NCI-H748 treated with DMSO at 0.1 percent for 48 hours (cell line): Measurements from ENCODE around the gene ARL17B.
"Not testable (repeated sequence)": the region's sequence is repeated elsewhere in the genome, so short reads cannot be mapped to it uniquely, and the experiment has no call there.

ENCODE experiments used
- DNase-seq: peaks from one replicate; lab custom pipeline; 2025; lab: John Stamatoyannopoulos, UW

Gene ARL17B

DNA sequence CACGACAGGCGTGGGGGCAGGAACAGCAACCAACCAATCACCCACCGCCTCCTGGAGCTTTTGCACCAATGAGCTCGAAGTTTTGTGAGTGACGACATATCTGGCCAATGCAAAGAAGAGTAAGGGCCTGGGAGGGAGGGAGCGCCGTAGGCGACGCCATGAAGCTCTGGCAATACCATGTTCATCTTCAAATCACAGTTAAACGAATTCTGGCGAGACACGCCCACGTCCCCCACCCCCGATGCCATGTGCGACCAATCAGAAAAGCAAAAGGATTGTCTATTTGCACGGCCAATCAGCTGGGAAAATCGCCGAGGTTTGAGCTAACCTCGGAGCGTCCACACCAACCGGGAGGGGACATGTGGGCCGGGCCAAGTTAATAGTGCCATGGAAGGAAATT, at the start of gene ARL17B:
ARL17B (minus strand) TSS at position 12 of the 400 bp plus-strand sequence. CDS start 3,369 bp downstream, outside the sequence.
- not testable (repeated sequence) for DNase-seq

DNA sequence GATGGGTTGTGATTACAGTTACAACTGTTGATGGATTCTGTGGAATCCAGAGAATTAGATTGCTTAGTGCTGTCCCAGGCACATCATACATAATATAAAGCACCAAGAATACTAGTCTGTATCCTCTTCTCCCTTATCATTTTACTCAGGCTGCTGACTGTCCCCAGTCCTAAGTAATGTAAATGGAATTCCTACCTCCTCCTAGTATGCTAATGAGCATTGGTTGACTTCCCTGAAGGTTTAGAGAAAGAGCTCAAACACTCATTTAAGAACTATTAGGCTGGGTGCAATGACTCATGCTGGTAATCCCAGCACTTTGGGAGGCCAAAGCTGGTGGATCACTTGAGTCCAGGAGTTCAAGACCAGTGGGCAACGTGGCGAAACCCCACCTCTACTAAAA, 48.3 kb upstream of the ARL17B start:
- not testable (repeated sequence) for DNase-seq

DNA sequence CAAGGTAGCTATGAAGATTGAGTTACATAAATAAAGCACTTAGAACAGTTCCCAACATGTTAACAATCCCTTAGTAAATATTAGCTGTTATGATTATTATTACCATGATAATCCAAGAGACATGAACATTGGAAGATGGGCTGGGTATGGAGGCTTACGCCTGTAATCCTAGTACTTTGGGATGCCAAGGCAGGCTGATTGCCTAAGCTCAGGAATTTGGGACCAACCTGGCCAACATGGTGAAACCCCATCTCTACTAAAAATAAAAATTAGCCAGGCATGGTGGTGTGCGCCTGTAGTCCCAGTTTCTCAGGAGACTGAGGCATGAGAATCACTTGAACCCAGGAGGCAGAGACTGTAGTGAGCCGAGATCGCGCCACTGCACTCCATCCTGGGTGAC, 45.6 kb upstream of the ARL17B start:
- DNase-seq, result not testable (repeated sequence)

DNA sequence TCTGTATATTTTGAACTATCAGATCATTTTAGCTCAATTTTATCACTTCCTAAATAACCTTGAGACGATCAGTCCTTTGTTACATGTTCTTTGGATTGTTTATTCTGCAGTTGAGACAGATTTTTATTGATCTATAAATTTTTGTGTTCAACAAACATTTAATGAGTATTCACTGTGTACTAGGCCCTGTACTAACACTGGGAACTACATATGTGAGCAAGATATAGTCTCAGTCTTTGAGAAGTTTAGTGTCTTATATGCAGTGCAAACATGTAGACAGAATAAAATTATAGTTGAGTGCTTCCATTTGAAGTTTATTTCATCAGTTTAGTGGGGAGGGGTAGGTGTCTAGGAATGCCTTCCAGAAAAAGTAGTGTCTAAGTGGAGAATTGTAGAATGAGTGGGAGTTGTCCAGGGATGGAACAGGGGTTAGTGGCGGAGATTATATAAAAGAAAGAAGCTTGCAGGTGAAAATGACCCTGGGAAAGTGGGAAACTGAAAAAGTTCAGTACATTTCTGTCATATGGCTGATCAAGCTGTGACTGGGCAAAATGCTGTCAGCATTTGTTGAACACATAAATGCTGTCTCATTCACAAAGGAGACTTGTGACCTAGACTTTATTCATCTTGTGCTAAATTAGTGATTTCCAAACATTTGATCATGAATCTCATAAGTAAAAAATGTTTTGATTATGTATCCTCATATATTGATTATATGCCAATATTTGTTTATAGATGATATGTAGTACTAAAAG, 39.6 kb upstream of the ARL17B start:
- not testable (repeated sequence) for DNase-seq

DNA sequence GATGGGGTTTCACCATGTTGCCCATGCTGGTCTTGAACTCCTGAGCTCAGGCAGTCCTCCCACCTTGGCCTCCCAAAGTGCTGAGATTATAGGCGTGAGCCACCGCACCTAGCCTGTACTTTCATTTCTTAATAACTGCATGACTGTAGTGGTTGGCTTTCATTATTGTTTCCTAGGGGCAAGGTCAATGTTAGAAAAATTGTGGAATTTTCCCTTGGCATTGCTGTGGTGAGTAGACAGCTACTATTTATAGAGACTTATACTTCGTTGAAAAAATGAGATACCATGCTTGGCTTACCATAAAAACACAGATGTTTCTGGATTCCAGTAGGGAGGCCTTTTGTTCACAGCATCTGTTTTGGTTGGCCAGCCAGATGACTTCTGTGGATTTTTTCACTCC, 39.0 kb upstream of the ARL17B start:
- not testable (repeated sequence) for DNase-seq

DNA sequence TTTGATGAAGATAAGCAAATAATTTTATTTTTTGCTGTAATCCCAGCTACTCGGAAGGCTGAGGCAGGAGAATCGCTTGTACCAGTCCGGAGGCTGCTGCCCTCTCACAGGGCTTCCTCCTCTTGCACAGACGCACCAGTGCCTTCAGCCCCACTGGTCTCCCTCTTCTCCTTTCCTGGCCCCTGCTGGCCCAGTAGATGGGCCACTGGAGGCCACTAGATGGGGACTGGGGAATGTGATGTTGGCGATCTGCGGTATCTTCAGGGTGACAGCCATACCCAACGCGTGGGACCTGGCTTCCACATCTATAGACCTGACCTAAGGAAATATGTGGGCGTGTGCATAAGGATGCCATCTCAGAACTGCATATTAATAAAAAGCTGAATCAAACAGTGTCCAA, 38.4 kb upstream of the ARL17B start:
- not testable (repeated sequence) for DNase-seq

DNA sequence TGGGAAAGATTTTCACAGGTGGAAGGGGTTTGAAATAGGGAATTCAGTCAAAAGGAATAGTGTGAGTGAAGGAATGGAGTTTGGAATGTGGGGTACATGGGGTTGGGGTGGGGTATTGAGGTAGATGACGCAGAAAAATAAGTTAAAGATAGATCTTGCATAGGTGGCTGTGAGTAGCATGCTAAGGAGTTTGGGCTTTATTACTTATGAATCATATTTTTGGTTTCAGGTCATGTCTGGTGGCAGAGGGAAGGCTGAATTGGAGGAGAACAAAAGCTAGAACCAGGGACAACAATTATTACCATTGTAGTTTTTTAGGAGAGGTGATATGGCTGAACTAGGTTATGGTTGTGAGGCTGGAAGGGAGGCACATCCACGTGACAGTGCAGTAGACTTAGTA, 34.7 kb upstream of the ARL17B start:
- not testable (repeated sequence) for DNase-seq

DNA sequence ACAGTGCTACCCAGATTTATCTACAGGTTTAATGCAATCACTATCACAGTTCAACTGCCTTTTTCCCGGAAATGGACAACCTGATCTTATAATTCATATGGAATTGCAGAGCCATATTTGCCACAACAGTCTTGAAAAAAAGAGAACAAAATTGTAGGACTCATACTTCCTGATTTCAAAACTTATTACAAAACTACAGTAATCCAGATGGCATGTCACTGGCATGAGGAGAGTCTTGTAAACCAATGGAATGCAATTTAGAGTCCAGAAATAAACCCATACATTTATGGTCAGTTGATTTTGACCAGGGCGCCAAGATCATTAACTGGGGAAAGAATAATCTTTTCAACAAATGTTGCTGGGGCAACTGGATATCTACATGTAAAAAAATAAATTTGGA, 32.1 kb upstream of the ARL17B start:
- not testable (repeated sequence) for DNase-seq

DNA sequence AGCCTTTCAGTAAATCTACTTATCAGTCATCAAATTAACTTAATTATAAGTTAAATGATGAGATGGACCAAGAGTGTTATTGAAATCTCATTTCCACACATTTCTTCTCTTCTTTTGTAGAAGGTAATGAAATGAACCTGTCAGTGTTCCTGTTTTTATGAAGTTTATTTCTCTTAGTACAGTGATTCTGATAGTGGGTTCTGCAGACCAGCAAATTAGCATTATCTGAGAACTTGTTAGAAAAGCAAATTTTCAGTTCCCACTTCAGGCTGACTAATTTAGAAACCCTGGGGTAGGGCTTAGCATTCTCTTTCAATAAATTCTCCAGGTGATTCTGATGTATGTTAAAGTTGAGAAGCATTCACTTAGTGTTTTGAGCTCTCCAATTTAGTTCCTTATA, 23.9 kb upstream of the ARL17B start:
- DNase-seq, result not testable (repeated sequence)

DNA sequence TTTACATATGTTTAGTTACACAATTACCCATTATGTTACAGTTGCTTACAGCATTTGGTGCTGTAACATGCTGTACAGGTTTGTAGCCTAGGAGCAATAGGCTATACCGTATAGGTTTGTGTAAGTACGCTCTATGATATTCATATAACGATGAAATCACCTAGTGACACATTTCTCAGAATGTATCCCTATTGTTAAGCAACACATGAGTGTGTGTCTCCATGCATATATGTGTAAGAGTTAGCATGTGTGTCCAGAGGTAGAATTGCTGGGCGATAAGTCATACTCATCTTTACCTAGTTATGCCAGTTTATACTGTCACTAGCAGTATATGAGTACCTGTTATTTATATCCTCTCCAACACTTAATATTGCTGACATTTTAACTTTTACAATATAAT, 21.6 kb upstream of the ARL17B start:
- DNase-seq, result not testable (repeated sequence)

DNA sequence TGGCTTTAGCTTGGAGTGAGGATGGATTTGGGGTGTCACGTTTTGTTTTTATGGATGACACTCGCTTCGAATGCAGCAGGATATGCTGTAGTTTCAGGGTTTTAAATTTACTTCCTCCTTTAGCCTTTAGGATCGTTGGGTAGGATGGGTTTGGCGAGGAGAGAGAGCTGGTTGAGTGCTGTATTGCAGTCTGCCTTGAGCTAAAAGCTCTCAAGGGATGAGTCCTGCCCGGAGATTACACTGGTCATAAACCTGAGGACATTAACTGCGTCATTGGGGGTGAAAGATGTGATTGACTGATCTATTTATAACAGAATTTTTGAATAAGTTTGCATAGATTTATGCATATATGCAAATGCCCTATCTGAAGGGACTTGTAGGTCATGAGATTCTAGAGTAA, 11.9 kb upstream of the ARL17B start:
- not testable (repeated sequence) for DNase-seq

DNA sequence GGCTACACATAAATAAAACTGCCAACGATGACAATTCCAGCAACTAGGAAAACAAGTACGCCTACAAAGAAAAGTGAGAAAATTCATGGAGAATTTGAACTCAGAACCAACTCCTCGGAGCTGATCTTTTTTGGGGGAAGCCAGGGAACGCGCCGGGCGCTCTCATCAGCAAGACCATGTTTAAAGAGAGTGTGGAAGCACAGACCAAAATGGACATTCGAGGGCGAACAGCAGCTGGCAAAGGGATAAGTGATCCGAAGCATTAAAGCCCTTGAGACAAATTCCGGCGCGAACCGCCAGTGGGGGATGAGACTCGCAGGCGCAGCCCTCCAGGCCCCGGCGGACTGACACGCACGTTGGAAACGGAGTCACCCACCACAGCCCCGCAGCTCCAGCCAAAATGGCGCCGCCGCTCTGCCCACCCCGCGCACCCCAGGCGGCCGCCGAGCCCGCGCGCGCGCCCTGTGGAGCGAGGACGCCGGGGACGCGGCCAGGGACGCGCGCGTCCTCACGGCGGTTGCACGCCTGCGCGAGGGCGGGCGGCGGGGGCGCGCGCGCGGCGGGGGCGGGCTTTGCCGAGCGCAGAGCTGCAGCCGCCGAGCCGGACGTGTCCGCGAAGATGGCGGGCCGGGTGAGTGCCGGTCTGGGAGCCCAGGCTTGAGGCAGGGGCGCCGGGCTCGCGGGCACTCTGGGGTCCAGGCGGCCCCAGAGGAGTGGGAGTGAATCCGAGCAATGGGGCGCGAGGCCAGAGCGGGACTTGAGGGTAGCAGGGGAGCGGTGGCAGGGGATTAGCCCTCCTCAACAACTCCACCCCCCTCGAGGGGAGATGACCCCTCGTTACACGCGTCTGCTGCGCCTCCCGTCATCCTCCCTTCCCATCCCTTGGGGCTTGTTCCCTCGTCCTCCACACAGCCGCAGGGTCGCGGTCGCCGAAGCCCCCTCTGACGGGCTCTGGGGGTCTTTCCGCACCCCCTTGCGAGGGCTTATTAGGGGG, 11.0 kb upstream of the ARL17B start:
- DNase-seq, result not testable (repeated sequence)

DNA sequence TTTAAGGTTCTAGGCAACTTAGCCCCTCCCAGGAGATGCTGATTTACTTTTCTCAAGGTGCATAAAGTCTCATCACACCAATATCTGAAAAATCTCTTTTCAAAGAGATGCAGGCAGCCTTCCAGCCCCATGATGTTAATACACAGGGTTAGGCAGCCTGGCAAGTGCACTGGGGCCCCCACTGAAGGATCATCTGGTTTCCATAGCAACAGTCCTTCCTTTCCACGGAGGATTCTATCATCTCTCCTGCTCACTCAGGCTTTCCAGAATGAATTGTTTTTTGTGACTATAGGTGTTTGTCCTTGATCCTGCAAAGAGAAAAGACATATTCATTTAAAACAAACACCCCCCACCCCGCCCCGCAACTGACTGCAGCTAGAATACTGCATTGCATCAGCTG, 6.0 kb upstream of the ARL17B start:
- DNase-seq, result not testable (repeated sequence)

DNA sequence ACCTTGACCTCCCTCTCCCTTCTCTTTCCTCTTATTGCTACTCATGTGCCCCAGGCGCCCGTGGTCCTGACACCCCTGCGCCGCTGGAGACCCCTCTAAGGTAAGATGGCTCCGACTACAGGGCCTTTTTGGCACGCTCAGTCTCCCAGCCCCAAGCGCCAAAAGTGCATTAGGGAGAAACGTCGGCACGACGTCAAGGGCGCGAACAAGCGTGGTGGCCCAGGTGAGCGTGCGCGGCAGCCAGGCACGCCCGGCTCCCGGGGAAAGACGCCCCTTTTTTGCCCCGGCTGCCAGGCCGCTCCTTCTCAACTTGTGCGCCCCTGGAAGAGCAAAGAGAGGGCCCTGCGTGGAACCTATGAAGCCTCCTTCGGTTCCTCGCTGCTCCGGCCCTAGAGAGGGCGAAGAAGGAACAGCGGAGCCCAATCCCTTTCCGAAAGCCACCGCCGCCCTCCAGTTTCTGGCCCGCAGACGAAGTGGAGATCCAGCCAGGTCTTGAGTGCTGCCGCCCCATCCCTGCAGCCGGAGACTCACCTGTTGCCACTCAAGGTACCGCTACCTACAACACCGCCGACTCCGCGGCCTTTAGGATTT, 326 bp downstream of the ARL17B start:
- not testable (repeated sequence) for DNase-seq

DNA sequence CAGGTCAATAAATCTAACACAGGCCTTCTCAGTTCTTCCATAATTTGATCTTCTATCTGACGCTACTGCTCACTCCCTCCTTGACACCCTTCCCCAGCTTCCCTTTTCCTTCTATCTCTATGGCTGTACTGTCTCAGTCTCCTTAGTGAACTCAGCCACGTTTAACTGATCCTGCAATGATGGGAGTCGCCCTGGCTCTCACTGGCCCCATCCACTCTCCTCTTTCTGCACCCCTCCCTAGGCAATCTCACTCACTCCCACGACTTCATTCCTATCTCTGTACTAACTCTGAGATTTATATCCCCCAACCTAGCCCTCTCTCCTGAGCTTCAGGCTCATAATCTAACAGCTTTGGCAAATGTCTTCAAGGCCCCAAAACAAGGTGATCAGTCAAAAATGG, 7.7 kb downstream of the ARL17B start:
- not testable (repeated sequence) for DNase-seq

DNA sequence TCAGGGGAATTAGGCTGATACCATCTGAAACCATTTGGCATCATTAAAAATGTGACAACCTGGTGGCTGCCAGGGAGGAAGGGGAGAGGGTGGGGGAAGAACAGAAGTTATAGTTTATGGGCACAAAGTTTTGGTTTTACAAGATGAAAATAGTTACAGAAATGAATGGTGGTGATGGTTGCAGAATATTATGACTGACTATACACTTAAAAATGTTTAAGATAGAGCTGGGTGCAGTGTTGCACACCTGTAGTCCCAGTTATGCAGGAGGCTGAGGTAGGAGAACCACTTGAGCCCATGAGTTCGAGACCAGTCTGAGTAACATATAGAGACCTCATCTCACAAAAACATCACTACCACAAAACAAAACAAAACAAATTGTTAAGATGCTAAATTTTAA, 12.5 kb downstream of the ARL17B start:
- not testable (repeated sequence) for DNase-seq

DNA sequence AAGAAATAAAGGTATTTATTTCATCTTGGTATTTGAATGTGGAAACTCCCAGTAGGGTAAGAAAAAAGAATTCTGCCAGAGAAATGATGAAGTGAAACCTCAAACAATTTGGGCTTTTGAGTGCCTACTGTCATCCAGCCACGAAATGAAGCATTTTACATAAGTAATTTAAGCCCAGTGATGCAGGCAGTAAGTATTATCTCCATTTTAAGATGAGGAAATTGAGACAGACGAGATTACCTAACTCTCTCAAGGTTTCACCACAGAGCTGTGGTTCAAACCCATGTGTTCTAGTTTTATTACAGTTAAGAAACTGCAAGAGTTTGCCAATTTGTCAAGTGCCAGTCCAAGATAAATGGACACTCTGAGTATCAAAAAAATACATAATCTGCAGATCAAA, 13.2 kb downstream of the ARL17B start:
- not testable (repeated sequence) for DNase-seq

DNA sequence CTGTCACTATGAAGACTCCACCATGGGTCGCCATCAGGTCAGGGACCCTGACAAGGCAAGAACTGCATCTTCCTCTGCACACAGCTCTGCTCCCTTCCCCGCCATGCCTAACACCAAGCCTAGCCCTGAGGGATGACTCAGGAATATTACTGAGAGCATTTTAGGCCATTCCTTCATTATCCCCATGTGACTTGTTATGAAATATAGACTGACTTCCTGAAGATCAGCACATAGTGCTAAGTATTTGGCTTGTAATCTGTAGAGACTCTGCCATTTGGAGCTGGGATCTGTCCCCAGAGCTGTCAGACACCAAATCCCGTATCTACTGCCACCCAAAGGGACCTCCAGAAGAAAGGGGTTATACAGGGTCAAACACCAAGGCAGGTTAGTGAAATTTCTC, 19.4 kb downstream of the ARL17B start:
- DNase-seq, result not testable (repeated sequence)

DNA sequence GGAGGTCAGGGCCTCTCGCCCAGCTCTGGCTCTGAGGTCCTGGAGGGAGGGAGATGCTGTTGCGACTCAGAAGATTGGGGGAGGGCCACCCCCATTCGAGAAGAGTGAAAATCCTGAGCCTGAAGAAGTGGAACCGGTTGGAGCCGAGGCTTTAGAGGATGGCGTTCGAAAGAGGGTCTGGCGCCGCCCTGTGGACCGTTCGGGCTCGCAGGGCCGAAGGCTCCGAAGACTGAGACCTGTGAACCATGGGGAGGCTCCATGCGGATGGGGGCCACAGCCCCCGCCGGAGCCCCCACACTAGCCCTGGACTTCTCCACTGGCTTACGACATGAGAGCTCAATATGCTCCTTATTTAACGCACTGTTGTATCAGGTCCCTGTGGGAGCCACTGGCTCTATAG, 20.3 kb downstream of the ARL17B start:
- DNase-seq, result not testable (repeated sequence)

DNA sequence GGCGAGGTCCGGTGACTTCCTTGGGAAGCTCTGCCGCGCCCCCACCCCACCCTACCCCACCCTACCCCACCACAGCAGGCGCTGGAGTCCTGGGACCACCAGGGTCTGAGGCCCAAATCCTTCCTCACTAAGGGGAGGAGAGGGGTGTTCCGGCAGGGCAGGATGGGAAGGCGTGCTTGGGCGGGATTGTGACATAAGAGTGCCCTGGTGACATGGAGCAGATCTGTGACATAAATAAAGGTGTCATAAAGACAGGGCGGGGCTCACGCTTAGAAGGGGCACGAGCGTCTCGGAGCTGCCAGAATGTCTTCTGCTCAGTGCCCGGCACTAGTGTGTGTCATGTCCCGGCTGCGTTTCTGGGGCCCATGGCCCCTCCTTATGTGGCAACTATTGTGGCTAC, 66.7 kb downstream of the ARL17B start, which contains the start of gene LRRC37A:
LRRC37A (plus strand) TSS at position 301 of the 400 bp plus-strand sequence; CDS start at position 304, 3 bp downstream.
- not testable (repeated sequence) for DNase-seq

DNA sequence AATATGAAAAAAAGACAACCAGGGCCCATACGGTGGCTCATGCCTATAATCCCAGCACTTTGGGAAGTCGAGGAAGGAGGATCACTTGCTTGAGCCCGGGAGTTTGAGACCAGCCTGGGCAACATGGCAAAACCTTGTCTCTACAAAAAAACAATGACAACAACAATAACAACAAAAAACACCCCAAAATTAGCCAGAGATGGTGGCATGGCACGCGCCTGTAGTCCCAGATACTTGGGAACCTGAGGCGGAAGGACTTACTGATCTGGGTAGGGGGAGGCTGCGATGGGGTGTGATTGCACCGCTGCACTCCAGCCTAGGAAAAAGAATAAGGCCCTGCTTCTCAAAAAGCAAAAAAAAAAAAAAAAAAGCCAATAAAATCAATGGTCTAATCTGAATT, 69.9 kb downstream of the ARL17B start:
- not testable (repeated sequence) for DNase-seq

DNA sequence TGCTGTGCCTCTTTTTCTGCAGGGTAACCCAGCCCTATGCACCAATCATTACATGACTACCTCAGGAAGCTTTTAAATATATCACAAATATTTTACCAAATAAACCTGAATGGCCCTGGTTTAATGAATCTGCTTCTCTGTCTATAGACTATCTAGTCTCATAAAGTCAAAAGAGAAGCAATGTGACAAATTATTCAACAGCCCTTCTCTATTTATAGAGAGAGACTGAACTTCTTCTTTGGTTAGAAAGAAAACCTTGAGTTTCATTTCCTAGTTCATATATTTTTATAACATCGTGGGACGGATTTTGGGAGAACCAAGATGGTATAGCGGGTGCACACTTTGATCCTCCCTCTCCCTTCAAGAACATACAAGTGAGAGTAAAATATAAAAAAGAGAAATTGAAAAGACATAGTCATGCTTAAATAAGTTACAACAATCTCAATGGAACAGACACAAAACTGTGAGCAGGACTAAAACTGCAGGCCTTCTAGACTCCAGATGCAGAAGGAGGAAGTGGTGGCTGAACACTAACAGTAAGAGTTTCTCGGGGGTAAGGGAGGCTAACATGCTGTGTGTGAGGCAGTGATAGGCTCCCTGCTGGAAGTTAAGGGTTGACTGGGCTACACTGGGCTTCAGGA, 70.5 kb downstream of the ARL17B start:
- DNase-seq, result not testable (repeated sequence)
